ENCODE measurements around the gene DNAAF5. TPM values are rescaled to one million over a fixed set of nuclear protein-coding genes. Genes with fewer than 3 reads are reported as not detected.

DNAAF5 gene
- total and polyA plus RNA-seq, 2 of the 13 experiments (the other 11 are each of a cell fraction or from before 2014, with no cell fraction given), result 11.9 to 21.5 TPM

GRCh38 chr7:676972-677385 is 49.5 kb upstream of the DNAAF5 start:
- TF ChIP-seq ZNF720 (CRISPR knock-in tag; IDR thresholded peaks at IDR 0.05) (no peak), SOX13 (IDR thresholded peaks at IDR 0.05) (no peak), SOX13 (CRISPR knock-in tag; conservative IDR thresholded peaks at IDR 0.05 in 1 of 2, IDR thresholded peaks at IDR 0.05 in 1 of 2) (no peak), ZC3H13 (CRISPR knock-in tag; IDR thresholded peaks at IDR 0.05) (no peak), ZNF792 (CRISPR knock-in tag; IDR thresholded peaks at IDR 0.05) (no peak), ZNF282 (IDR thresholded peaks at IDR 0.05; ENCODE audit: partially characterized antibody) (no peak), SIX1 (CRISPR knock-in tag; IDR thresholded peaks at IDR 0.05; ENCODE audit: borderline replicate concordance) (no peak), THYN1 (CRISPR knock-in tag; IDR thresholded peaks at IDR 0.05; ENCODE audit: borderline replicate concordance, low read depth) (no peak), TSC22D2 (CRISPR knock-in tag; IDR thresholded peaks at IDR 0.05; ENCODE audit: borderline replicate concordance) (no peak), DNMT3B (CRISPR knock-in tag; conservative IDR thresholded peaks at IDR 0.05) (no peak), GFI1 (CRISPR knock-in tag; IDR thresholded peaks at IDR 0.05; ENCODE audit: borderline replicate concordance) (no peak), ZNF367 (CRISPR knock-in tag; IDR thresholded peaks at IDR 0.05; ENCODE audit: borderline replicate concordance) (no peak)
- H3K4me2 ChIP-seq (ENCODE audit: low read depth, low read length), result no peak overlapping the region
- in situ Hi-C loops (cut with HindIII; ENCODE audit: extremely low pct_ligation_motif_present, low pct_unique_long_range_greater_than_20kb) (no loop called here), intact Hi-C loops (cut with micrococcal nuclease; ENCODE audit: unreplicated experiment) (no loop called here)
- FAIRE-seq (no peak), DNase-seq (ENCODE audit: low spot score) (no peak), ATAC-seq (no peak)
- no peaks in the 10 kb centered on the region; the same call in 1 of the 2 replicates for H3K9me3 ChIP-seq (ENCODE audit: low read length)
- POLR2A ChIA-PET, result no interaction called here
- H3K4me1 ChIP-seq (ENCODE audit: insufficient read depth, low read length), result no peaks in the 10 kb centered on the region
- H3K27me3 ChIP-seq (ENCODE audit: control insufficient read depth in 1 of 2, insufficient read depth in 2 of 2, low read length in 2 of 2), result no peaks in the 10 kb centered on the region
- no TSS peak for BruUV-seq (replicated peaks)
- CTCF ChIA-PET (ENCODE audit: low intra/inter-chr PET ratio, low total read pairs), result no interaction called here
- no peak overlapping the region for H3K9ac ChIP-seq (ENCODE audit: insufficient read depth, low read depth, low read length)
- WGBS (ENCODE audit: low lambda C conversion rate), result 96% methylated on average over 9 of the region's 23 CpGs
- no peaks in the 10 kb centered on the region for H3K79me2 ChIP-seq (ENCODE audit: insufficient read depth, low read length)
- H4K20me1 ChIP-seq (ENCODE audit: insufficient read depth, low read length), result no peaks in the 10 kb centered on the region
- H2AFZ ChIP-seq (ENCODE audit: low read length), result no peak overlapping the region
- peaks cover 10 to 59% of the 10 kb centered on the region in 2 experiments; a peak in 4 of 5 replicates for H3K36me3 ChIP-seq (replicated peaks in 1 of 2; ENCODE audit: control insufficient read depth in 1 of 2, insufficient read depth in 2 of 2, low read length in 2 of 2)
- H3K27ac ChIP-seq (ENCODE audit: extremely low read length, insufficient read depth, low read length), result no peak overlapping the region
- H3K4me3 ChIP-seq (replicated peaks in 1 of 3; ENCODE audit: insufficient read depth in 1 of 3, low read depth in 2 of 3, low read length in 3 of 3), result no peak overlapping the region

All from HepG2 (cell line).